HepG2 (cell line): Measurements from ENCODE around the gene AIFM1. TPM values are rescaled to one million over a fixed set of nuclear protein-coding genes. Genes with fewer than 3 reads are reported as not detected.

Experiments used
- ATF6 ChIP-seq: sonication (generic); formaldehyde crosslinking; conservative IDR thresholded peaks from 2 replicates; pipeline ENCODE4 v1.4.0; 2020; ENCODE audit warnings: missing genetic modification reagents
- CREB1 ChIP-seq, 2 experiments: fragments of 450-650 bp in 1 of 2; IDR thresholded peaks; 2 replicates each; pipeline ENCODE4 v1.6.1; 2016 to 2017; ENCODE audit warnings: control low read depth in 1 of 2, mild to moderate bottlenecking in 1 of 2, missing compliant biosample characterization in 1 of 2, missing genetic modification characterization in 1 of 2
- DMAP1 ChIP-seq: IDR thresholded peaks from 2 replicates; pipeline ENCODE4 v1.6.1; 2016
- FLYWCH1 ChIP-seq: sonication (generic); formaldehyde crosslinking; IDR thresholded peaks from 2 replicates; pipeline ENCODE4 v1.8.1; 2023; ENCODE audit warnings: mild to moderate bottlenecking, missing genetic modification reagents
- GPBP1L1 ChIP-seq: sonication (generic); formaldehyde crosslinking; IDR thresholded peaks from 2 replicates; pipeline ENCODE4 v1.5.0; 2020; ENCODE audit warnings: mild to moderate bottlenecking, missing genetic modification reagents
- HMG20A ChIP-seq: IDR thresholded peaks from 2 replicates; pipeline ENCODE4 v1.6.1; 2016; ENCODE audit warnings: borderline replicate concordance
- LBX2 ChIP-seq: sonication (generic); formaldehyde crosslinking; IDR thresholded peaks from 2 replicates; pipeline ENCODE4 v1.5.0; 2020; ENCODE audit warnings: missing genetic modification reagents, mild to moderate bottlenecking, borderline replicate concordance
- ONECUT2 ChIP-seq: sonication (generic); formaldehyde crosslinking; IDR thresholded peaks from 2 replicates; pipeline ENCODE4 v1.4.0; 2020; ENCODE audit warnings: missing genetic modification reagents
- PHF5A ChIP-seq: IDR thresholded peaks from one replicate; pipeline ENCODE4 v1.6.1; 2018; ENCODE audit warnings: low read depth, missing genetic modification reagents; ENCODE audit not compliant: unreplicated experiment
- POLR2AphosphoS2 ChIP-seq: IDR thresholded peaks from 2 replicates; pipeline ENCODE4 v1.6.1; 2011; ENCODE audit warnings: low read depth, low read length, improper control_type of control experiment
- POLR2G ChIP-seq: fragments of 200-400 bp; formaldehyde crosslinking; IDR thresholded peaks from 2 replicates; pipeline ENCODE4 v1.6.1; 2018; ENCODE audit warnings: mild to moderate bottlenecking, low read depth, low read length, moderate library complexity
- TP53 ChIP-seq: sonication (generic); formaldehyde crosslinking; conservative IDR thresholded peaks from 2 replicates; pipeline ENCODE4 v1.4.0; 2020; ENCODE audit warnings: missing genetic modification reagents
- TRAFD1 ChIP-seq: sonication (generic); formaldehyde crosslinking; IDR thresholded peaks from 2 replicates; pipeline ENCODE4 v1.5.1; 2020; ENCODE audit warnings: missing genetic modification reagents, mild to moderate bottlenecking, borderline replicate concordance
- U2AF2 ChIP-seq: fragments of 200-400 bp; formaldehyde crosslinking; IDR thresholded peaks from 2 replicates; pipeline ENCODE4 v1.6.1; 2017; ENCODE audit warnings: low read depth, mild to moderate bottlenecking, low read length
- ZMYM2 ChIP-seq: sonication (generic); formaldehyde crosslinking; IDR thresholded peaks from 2 replicates; pipeline ENCODE4 v1.8.0; 2022; ENCODE audit warnings: mild to moderate bottlenecking, missing genetic modification reagents
- ZNF260 ChIP-seq: sonication (generic); formaldehyde crosslinking; IDR thresholded peaks from 2 replicates; pipeline ENCODE4 v1.4.0; 2020; ENCODE audit warnings: missing genetic modification reagents, low read depth, mild to moderate bottlenecking, borderline replicate concordance
- ZNF496 ChIP-seq: sonication (generic); formaldehyde crosslinking; IDR thresholded peaks from 2 replicates; pipeline ENCODE4 v1.8.1; 2023; ENCODE audit warnings: mild to moderate bottlenecking, moderate library complexity, missing genetic modification reagents; ENCODE audit not compliant: insufficient replicate concordance
- ZNF510 ChIP-seq: sonication (generic); formaldehyde crosslinking; IDR thresholded peaks from 2 replicates; pipeline ENCODE4 v1.4.0; 2020; ENCODE audit warnings: low read depth, mild to moderate bottlenecking, missing genetic modification reagents
- ZNF660 ChIP-seq: sonication (generic); formaldehyde crosslinking; IDR thresholded peaks from 2 replicates; pipeline ENCODE4 v1.5.1; 2020; ENCODE audit warnings: mild to moderate bottlenecking, low read depth, missing genetic modification reagents, borderline replicate concordance
- ZNF792 ChIP-seq: IDR thresholded peaks from 2 replicates; pipeline ENCODE4 v1.6.1; 2016
- ZSCAN30 ChIP-seq: sonication (generic); formaldehyde crosslinking; IDR thresholded peaks from 2 replicates; pipeline ENCODE4 v1.5.0; 2020; ENCODE audit warnings: mild to moderate bottlenecking, missing genetic modification reagents
- polyA plus RNA-seq, 8 experiments: library from polyadenylated mRNA; depleted of rRNA in 3 of 8; stranded (reverse) in 7 of 8; unstranded in 1 of 8; fragments of >200 nt; fragmentation: Illumina TruSeq in 4 of 8; extraction: Trizol in 4 of 8; gene quantifications; 2 replicates each; pipeline versions ENCODE4 v1.2.1 to v1.2.3, GENCODE V29; 2011 to 2016; ENCODE audit warnings: low read depth in 4 of 8, missing spikeins in 1 of 8, mixed read lengths in 1 of 8; ENCODE audit not compliant: insufficient read depth in 1 of 8
- total RNA-seq, 5 experiments: library from RNA; depleted of rRNA; stranded (reverse); fragments of >200 nt; fragmentation: Illumina TruSeq; extraction: Trizol; gene quantifications; 2 replicates each; pipeline ENCODE4 v1.2.3, GENCODE V29; 2016; ENCODE audit warnings: low read depth in 1 of 5
- TF ChIP-seq, protein P1 (sequence below): IDR thresholded peaks from 2 replicates; pipeline ENCODE4 v1.6.1; 2012; ENCODE audit warnings: low read depth, low read length, improper control_type of control experiment

AIFM1 gene
- total and polyA plus RNA-seq, 2 of the 13 experiments (the other 11 are each of a cell fraction or from before 2014, with no cell fraction given) = 42.8 to 46.9 TPM

- TF ChIP-seq LBX2 (CRISPR knock-in tag) (no peak), CREB1 (IDR thresholded peaks at IDR 0.05) (no peak), CREB1 (CRISPR knock-in tag; IDR thresholded peaks at IDR 0.05) (peak; percentile 61), ZNF792 (no peak), HMG20A (CRISPR knock-in tag) (no peak), TRAFD1 (CRISPR knock-in tag) (no peak), U2AF2 (no peak), TP53 (no peak), ZSCAN30 (CRISPR knock-in tag) (no peak), DMAP1 (CRISPR knock-in tag) (no peak), ATF6 (CRISPR knock-in tag) (no peak), ONECUT2 (CRISPR knock-in tag) (no peak), PHF5A (CRISPR knock-in tag) (no peak), POLR2G (peak; percentile 81), ZNF260 (CRISPR knock-in tag) (no peak), FLYWCH1 (no peak), ZNF660 (CRISPR knock-in tag) (no peak), ZNF510 (CRISPR knock-in tag) (no peak), ZNF496 (no peak), ZMYM2 (CRISPR knock-in tag) (no peak), POLR2AphosphoS2 (no peak), GPBP1L1 (no peak)
- TF ChIP-seq, protein P1, sequence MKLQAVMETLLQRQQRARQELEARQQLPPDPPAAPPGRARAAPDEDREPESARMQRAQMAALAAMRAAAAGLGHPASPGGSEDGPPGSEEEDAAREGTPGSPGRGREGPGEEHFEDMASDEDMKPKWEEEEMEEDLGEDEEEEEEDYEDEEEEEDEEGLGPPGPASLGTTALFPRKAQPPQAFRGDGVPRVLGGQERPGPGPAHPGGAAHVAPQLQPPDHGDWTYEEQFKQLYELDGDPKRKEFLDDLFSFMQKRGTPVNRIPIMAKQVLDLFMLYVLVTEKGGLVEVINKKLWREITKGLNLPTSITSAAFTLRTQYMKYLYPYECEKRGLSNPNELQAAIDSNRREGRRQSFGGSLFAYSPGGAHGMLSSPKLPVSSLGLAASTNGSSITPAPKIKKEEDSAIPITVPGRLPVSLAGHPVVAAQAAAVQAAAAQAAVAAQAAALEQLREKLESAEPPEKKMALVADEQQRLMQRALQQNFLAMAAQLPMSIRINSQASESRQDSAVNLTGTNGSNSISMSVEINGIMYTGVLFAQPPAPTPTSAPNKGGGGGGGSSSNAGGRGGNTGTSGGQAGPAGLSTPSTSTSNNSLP = no peak
Measured at GRCh38 chrX:130165703-130166502, at the start of gene AIFM1 (continued).
